ENCODE measurements around the gene SARM1. TPM values are rescaled to one million over a fixed set of nuclear protein-coding genes. Genes with fewer than 3 reads are reported as not detected.
"Not testable (repeated sequence)": the region's sequence is repeated elsewhere in the genome, so short reads cannot be mapped to it uniquely, and the experiment has no call there.

Gene SARM1
- total and polyA plus RNA-seq, 5 donors: 4.0 to 8.9 (median 6.3) TPM

DNA sequence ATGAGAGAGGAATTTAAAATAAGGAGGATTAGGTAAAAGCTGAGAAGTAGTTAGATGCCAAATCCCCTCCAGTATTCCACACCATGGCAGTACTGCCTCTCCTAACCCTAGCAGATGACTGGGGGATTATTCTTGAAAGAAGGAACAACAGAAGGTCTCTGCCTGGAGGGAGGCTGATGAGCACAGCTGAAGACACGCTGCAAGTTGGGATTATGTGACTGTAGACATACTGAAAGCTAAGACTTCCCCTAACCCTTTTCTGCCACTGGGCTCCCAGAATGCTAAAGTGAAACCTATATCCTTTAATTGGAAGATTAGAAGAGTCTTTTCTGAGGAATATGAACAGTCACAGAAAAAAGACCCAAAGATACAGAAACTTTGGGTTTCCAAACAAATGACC, 62.2 kb downstream of the SARM1 start:
- DNase-seq (no peak), ATAC-seq (no peak)
- Histone ChIP-seq H3K4me3 (ENCODE audit: low read length) (no peak overlapping the region), H3K4me1 (ENCODE audit: control insufficient read depth, insufficient read depth, low read length) (no peaks in the 10 kb centered on the region), H3K27ac (ENCODE audit: low read length) (no peak overlapping the region), H3K9me3 (ENCODE audit: control insufficient read depth, low read length) (no peaks in the 10 kb centered on the region), H3K27me3 (ENCODE audit: control insufficient read depth, insufficient read depth) (no peaks in the 10 kb centered on the region)
- 66% methylated on average over 1 of the region's 1 CpG for WGBS
- intact Hi-C loops (cut with DNase I): no loop called here

DNA sequence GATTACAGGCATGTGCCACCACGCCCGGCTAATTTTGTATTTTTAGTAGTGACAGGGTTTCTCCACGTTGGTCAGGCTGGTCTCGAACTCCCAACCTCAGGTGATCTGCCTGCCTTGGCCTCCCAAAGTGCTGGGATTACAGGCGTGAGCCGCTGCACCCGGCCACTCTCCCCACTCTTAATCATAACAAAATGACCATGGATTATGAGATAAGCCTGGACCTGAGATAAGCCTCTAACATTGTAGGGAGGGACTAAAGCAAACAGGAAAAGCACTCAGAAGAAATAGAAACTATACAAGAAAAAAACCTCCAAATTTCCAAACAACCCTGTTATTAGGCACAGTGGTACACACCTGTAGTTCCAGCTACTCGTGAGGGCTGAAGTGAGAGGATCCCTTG, 62.8 kb downstream of the SARM1 start:
- H3K27me3 ChIP-seq (ENCODE audit: control insufficient read depth, insufficient read depth); H3K4me1 ChIP-seq (ENCODE audit: control insufficient read depth, insufficient read depth, low read length); H3K27ac ChIP-seq (ENCODE audit: low read length); H3K9me3 ChIP-seq (ENCODE audit: control insufficient read depth, low read length); H3K4me3 ChIP-seq (ENCODE audit: low read length); ATAC-seq; DNase-seq; intact Hi-C loops (cut with DNase I): not testable (repeated sequence)
- WGBS: 71% methylated on average over 8 of the region's 8 CpGs

DNA sequence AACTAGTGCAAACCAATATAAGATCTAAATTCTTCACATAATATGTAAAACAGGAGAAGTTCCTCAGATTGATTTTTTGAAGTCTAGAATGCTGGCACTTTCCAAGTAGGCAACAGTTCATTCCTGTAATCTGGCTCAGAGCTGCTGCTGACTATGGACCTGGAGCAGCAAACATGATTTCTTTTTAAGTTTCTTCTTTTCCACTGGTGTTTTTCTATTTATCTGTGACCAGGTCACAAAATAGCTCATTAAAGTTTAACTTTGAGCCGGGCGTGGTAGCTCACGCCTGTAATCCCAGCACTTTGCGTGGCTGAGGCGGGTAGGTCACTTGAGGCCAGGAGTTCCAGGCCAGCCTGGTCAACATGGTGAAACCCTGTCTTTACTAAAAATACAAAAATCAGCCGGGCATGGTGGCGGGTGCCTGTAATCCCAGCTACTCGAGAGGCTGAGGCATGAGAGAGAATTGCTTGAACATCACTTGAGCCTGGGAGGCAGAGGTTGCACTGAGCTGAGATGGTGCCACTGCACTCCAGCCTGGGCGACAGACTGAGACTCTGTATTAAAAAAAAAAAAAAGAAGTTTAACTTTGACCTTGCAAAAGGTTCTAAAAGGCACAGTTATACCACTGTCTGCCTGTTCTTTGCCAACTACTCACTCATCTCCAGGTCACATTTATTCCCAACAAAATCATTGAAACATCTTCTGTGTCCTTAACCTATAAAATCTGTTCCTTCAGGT, 72.6 kb downstream of the SARM1 start:
- intact Hi-C loops (cut with DNase I): no loop called here
- Histone ChIP-seq H3K4me3 (ENCODE audit: low read length) (no peak overlapping the region), H3K4me1 (ENCODE audit: control insufficient read depth, insufficient read depth, low read length) (no peaks in the 10 kb centered on the region), H3K27ac (ENCODE audit: low read length) (no peak overlapping the region), H3K9me3 (ENCODE audit: control insufficient read depth, low read length) (no peaks in the 10 kb centered on the region), H3K27me3 (ENCODE audit: control insufficient read depth, insufficient read depth) (no peaks in the 10 kb centered on the region)
- 87% methylated on average over 9 of the region's 9 CpGs for WGBS
- DNase-seq (no peak), ATAC-seq (no peak)

DNA sequence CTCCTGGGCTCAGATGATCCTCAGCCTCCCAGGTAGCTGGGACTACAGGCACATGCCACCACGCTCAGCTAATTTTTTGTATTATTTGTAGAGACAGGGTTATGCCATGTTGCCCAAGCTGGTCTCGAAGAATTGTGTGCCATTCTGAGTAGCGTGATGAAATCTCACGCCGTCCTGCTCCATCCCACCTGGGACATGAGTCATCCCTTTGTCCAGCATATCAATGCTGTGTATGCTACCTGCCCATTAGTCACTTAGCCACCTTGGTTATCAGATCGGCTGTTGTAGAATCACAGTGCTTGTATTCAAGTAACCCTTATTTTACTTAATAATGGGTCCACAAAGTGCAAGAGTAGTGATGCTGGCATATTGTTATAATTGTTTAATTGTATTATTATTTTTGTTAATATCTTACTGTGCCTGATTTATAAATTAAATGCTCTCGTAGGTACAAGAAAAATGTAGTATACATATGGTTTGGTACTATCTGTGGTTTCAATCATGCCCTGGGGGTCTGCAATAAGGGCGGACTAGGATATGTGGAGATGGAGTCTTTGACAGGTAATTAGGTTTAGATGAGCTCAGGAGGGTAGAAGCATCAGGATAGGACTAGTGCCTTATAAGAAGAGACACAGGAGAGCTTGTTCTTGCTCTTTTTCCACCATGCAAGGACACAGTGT, 75.4 kb downstream of the SARM1 start:
- DNase-seq (no peak), ATAC-seq (no peak)
- 86% methylated on average over 8 of the region's 8 CpGs for WGBS
- Histone ChIP-seq H3K9me3 (ENCODE audit: control insufficient read depth, low read length) (no peaks in the 10 kb centered on the region), H3K27ac (ENCODE audit: low read length) (no peak overlapping the region), H3K4me1 (ENCODE audit: control insufficient read depth, insufficient read depth, low read length) (no peaks in the 10 kb centered on the region), H3K27me3 (ENCODE audit: control insufficient read depth, insufficient read depth) (no peaks in the 10 kb centered on the region), H3K4me3 (ENCODE audit: low read length) (no peak overlapping the region)
- intact Hi-C loops (cut with DNase I): no loop called here

DNA sequence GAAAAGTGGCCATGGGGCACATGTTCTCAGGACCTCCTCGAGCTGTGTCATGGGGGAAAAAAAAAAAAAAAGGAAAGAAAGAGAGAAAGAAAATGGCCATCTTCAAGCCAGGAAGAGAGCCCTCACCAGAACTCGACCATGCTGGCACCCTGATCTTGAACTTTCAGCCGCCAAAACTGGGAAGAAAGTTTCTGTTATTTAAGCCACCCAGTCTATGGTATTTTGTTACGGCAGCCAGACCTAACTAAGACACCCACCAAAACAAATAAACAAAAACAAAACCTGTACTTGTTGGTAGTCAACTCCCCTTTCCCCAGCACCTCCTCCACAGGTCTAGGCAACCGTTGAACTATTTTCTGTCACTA, 75.9 kb downstream of the SARM1 start:
- no peak overlapping the region for H3K4me3 ChIP-seq (ENCODE audit: low read length)
- DNase-seq (no peak), ATAC-seq (no peak)
- H3K4me1 ChIP-seq (ENCODE audit: control insufficient read depth, insufficient read depth, low read length): no peaks in the 10 kb centered on the region
- H3K9me3 ChIP-seq (ENCODE audit: control insufficient read depth, low read length): no peaks in the 10 kb centered on the region
- 67% methylated on average over 5 of the region's 5 CpGs for WGBS
- intact Hi-C loops (cut with DNase I): no loop called here
- H3K27ac ChIP-seq (ENCODE audit: low read length): no peak overlapping the region
- H3K27me3 ChIP-seq (ENCODE audit: control insufficient read depth, insufficient read depth): no peaks in the 10 kb centered on the region

DNA sequence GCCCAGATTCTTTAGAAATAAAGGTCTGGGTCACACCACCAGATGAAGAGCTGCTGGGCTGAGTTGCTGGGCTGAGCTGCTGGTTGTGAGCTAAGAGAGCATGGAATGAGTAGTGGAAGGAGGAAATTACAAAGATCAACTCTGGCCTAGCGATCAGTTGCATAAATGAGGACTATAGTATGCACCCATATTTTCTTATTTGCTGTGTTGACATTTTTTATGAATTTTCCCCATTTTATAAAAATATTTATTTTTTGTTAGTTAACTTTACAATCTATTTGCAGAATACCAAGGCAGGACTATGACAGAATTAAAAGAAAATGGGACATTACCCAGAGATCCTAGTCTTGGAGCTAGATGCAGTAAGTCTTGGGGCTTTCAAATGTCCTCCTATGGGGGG, 78.4 kb downstream of the SARM1 start:
- ATAC-seq (no peak), DNase-seq (no peak)
- no peaks in the 10 kb centered on the region for H3K27me3 ChIP-seq (ENCODE audit: control insufficient read depth, insufficient read depth)
- H3K9me3 ChIP-seq (ENCODE audit: control insufficient read depth, low read length): no peaks in the 10 kb centered on the region
- H3K4me1 ChIP-seq (ENCODE audit: control insufficient read depth, insufficient read depth, low read length): no peaks in the 10 kb centered on the region
- intact Hi-C loops (cut with DNase I): no loop called here
- 88% methylated on average over 1 of the region's 1 CpG for WGBS
- no peak overlapping the region for H3K4me3 ChIP-seq (ENCODE audit: low read length)
- no peak overlapping the region for H3K27ac ChIP-seq (ENCODE audit: low read length)

Small RNAs within 50 kb of the gene (microRNA-seq; reads per million reads assigned to microRNA genes)
- 0 to 0.84 reads per million in 2 donors for gene MIR4723

Other genes with a start within 250 kb of the SARM1 start
- gene TMEM97, start 52.5 kb upstream of the SARM1 start, total RNA-seq: 1 to 10 TPM; 5.5 to 6.7 (median 6.0) TPM
- 3.9 TPM for gene TMEM97, start 52.5 kb upstream of the SARM1 start, polyA plus RNA-seq
- gene IFT20, start 36.2 kb upstream of the SARM1 start, total RNA-seq: 10 to 100 TPM; 20.6 to 22.8 (median 21.3) TPM
- gene IFT20, start 36.2 kb upstream of the SARM1 start, polyA plus RNA-seq: 27.0 TPM
- 10 to 100 TPM; 33.3 to 72.3 (median 34.7) TPM for gene TNFAIP1, start 35.9 kb upstream of the SARM1 start, total RNA-seq
- gene TNFAIP1, start 35.9 kb upstream of the SARM1 start, polyA plus RNA-seq: 20.1 TPM
- 10 to 100 TPM; 97.1 to 99.8 (median 98.6) TPM for gene POLDIP2, start 14.2 kb upstream of the SARM1 start, total RNA-seq
- 95.6 TPM for gene POLDIP2, start 14.2 kb upstream of the SARM1 start, polyA plus RNA-seq
- not detected for gene SEBOX, start 6.5 kb upstream of the SARM1 start, total RNA-seq
- not detected for gene SEBOX, start 6.5 kb upstream of the SARM1 start, polyA plus RNA-seq
- 10 to 100 TPM in 1 of 4 donors, 1 to 10 TPM in 3; 3.8 to 10.5 (median 4.1) TPM for gene VTN, start 1.4 kb upstream of the SARM1 start, total RNA-seq
- gene VTN, start 1.4 kb upstream of the SARM1 start, polyA plus RNA-seq: 3.8 TPM
- gene SLC46A1, start 34.5 kb downstream of the SARM1 start, total RNA-seq: 1 to 10 TPM; 5.3 to 9.2 (median 7.6) TPM
- 3.0 TPM for gene SLC46A1, start 34.5 kb downstream of the SARM1 start, polyA plus RNA-seq
- gene SLC13A2, start 102.0 kb downstream of the SARM1 start, total RNA-seq: not detected
- not detected for gene SLC13A2, start 102.0 kb downstream of the SARM1 start, polyA plus RNA-seq
- not detected for gene FOXN1, start 134.7 kb downstream of the SARM1 start, total RNA-seq
- gene FOXN1, start 134.7 kb downstream of the SARM1 start, polyA plus RNA-seq: not detected
- 10 to 100 TPM; 14.0 to 28.8 (median 21.0) TPM for gene UNC119, start 180.9 kb downstream of the SARM1 start, total RNA-seq
- 22.8 TPM for gene UNC119, start 180.9 kb downstream of the SARM1 start, polyA plus RNA-seq
- gene PIGS, start 199.8 kb downstream of the SARM1 start, total RNA-seq: 10 to 100 TPM; 36.4 to 41.8 (median 40.7) TPM
- 16.6 TPM for gene PIGS, start 199.8 kb downstream of the SARM1 start, polyA plus RNA-seq
- gene ALDOC, start 205.2 kb downstream of the SARM1 start, total RNA-seq: 100 to 1,000 TPM; 191 to 390 (median 276) TPM
- 283 TPM for gene ALDOC, start 205.2 kb downstream of the SARM1 start, polyA plus RNA-seq
- 1 to 10 TPM in 3 of 4 donors, under 1 TPM in 1; 0.81 to 2.7 (median 2.1) TPM for gene SPAG5, start 227.3 kb downstream of the SARM1 start, total RNA-seq
- gene SPAG5, start 227.3 kb downstream of the SARM1 start, polyA plus RNA-seq: 1.2 TPM
- 1 to 10 TPM; 2.9 to 4.7 (median 4.3) TPM for gene RSKR, start 242.5 kb downstream of the SARM1 start, total RNA-seq
- 2.9 TPM for gene RSKR, start 242.5 kb downstream of the SARM1 start, polyA plus RNA-seq

Data from right cardiac atrium (tissue), 5 donors.